SKM-1 (cell line): ENCODE measurements around the gene TLR2.
A peak's percentile ranks its signal among the peaks of the same experiment; 100 is the strongest.

Experiments used
- DNase-seq: peaks from one replicate; lab custom pipeline; 2025; ENCODE audit not compliant: unreplicated experiment; lab: John Stamatoyannopoulos, UW

The TLR2 gene, protein sequence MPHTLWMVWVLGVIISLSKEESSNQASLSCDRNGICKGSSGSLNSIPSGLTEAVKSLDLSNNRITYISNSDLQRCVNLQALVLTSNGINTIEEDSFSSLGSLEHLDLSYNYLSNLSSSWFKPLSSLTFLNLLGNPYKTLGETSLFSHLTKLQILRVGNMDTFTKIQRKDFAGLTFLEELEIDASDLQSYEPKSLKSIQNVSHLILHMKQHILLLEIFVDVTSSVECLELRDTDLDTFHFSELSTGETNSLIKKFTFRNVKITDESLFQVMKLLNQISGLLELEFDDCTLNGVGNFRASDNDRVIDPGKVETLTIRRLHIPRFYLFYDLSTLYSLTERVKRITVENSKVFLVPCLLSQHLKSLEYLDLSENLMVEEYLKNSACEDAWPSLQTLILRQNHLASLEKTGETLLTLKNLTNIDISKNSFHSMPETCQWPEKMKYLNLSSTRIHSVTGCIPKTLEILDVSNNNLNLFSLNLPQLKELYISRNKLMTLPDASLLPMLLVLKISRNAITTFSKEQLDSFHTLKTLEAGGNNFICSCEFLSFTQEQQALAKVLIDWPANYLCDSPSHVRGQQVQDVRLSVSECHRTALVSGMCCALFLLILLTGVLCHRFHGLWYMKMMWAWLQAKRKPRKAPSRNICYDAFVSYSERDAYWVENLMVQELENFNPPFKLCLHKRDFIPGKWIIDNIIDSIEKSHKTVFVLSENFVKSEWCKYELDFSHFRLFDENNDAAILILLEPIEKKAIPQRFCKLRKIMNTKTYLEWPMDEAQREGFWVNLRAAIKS

DNA sequence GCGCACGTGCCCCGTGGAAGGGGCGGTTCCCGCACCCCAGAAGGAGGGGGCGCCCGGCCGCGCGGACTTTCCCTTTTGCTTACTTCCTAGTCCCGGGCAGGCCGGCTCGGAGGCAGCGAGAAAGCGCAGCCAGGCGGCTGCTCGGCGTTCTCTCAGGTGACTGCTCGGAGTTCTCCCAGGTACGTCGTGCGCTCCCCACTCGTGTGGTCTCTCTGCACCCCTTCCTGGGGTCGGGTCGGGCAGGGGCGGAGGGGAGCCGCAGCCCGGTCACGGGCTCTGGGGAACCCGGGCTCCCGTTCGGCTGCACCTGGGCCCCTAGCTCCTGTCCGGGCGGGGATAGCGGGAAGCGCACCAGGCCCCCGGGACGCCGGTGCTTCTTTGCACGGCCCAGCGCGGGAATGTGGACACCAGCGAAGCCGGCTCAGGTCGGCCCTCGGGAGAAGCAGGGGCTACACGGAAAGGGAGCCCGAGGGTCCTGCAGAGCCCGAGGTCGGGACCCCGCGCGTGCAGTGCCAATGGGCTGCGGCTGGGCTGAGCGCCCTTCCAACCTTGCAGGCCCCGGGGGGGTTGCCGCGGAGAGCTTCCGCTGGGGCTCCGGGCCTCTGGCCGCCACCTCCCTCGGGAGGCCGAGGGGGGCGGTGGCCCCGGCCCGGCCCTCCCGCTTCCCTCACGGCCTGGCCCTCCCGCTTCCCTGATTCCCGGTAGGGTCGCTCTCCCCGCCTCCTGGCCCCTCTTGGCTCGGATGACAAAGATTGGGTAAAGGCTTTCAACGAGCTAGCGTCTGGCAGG is at the start of gene TLR2:
Gene TLR2, plus strand, starts transcription at position 99 of the 789 bp plus-strand sequence. CDS start 18,628 bp downstream, outside the sequence.
- DNase-seq = no peak

- peak; percentile 42 for DNase-seq
These were observed 49.2 kb upstream of the TLR2 start for GRCh38 chr4:153634738-153635353.

- no peak for DNase-seq
These were observed 48.2 kb upstream of the TLR2 start for GRCh38 chr4:153635846-153636245.

DNA sequence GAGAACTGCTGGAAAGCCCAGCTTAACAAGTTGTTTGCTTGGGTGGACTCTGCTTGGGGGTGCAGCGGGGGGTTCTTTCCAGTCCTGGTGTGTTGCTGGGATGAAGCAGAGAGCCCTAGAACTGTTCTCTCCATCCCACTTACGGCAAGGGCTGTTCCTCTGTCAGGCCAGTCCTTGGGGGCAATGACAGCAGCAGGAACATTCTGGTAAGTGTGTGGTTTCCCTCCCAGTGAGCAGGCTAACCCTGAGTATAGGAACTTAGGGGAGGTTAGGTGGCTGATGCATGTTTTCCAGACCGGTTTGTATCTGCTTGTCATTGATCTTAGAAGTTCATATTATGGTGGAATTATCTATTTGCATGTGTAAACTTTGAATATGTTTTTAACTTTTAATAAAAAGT is 46.9 kb upstream of the TLR2 start:
- no peak for DNase-seq

DNA sequence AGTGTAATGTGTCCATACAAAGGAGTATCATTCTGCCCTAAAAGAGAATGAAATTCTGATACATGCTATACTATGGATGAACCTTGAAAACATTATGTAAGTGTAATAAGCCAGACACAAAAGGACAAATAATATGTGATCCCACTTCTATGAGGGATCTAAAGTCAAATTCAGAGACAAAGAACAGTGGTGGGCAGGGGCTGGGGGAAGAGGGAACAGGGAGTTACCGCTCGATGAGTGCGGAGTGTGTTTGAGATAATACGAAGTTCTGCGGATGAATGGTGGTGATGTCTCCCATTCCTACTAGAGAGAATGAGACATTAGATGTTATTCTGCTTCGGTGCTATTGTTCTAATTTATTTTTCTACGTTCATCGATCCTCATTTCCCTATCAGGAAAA is 46.1 kb upstream of the TLR2 start:
- DNase-seq = no peak

DNA sequence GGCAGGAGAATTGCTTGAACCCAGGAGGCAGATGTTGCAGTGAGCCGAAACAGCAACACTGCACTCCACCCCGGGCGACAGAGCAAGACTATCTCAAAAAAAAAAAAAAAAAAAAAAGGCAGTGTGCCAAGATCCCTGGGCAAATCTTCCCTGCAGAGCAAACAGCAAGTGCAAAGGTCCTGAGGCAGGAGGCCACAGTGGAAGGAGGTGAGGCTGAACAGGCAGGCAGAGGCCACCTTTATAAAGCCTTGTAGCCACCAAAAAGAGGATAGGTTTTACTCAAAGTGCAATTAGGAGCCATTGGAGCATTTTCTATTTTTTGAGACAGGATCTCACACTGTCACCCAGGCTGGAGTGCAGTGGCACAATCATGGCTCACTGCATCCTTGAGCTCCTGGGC is 45.1 kb upstream of the TLR2 start:
- DNase-seq = no peak

DNA sequence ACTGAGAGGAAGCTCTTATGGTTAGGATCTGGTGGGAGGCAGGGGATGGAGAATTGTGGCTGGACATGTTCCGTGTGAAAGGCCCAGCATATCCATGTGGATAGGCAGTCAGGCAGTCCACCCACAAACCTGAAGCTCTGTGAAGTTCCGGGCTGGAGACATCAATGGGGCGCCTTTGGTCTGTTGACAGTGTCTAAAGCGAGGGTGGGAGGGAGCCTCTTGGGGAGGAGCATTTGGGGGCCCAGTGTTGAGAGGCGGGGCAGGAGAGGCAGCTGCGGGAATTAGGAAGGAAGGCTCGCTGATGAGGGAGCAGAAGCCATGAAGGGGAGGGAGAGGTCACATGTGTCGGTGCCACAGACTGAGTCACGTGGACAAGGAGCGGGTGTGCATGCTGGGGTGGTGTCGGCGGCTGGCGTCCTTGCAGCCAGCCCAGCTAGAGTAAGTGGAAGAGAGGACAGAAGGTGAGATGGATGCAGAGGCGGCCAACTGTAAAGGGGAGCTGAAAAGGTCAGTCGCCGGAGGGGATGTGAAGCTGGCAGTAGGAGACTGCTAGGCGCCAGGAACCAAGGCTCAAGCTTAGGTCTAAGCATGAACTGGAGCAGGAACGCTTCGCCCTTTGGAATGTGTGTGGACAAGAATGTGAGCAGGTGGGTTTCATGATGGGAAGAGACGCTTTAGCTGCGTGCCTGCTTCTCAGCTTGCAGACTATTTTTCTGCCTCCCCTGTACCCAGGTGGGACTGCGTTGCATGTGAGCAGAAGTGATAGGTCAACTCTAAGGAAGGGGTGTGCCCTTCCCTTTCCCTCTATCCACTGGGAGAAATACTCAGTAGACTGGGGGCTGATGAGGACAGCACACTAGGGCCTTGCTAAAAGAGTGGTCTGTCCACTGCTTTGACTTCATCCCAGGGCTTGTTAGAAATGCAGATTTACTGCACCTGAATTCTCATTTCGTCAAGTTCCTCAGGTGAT is 44.0 kb upstream of the TLR2 start:
- DNase-seq = no peak

DNA sequence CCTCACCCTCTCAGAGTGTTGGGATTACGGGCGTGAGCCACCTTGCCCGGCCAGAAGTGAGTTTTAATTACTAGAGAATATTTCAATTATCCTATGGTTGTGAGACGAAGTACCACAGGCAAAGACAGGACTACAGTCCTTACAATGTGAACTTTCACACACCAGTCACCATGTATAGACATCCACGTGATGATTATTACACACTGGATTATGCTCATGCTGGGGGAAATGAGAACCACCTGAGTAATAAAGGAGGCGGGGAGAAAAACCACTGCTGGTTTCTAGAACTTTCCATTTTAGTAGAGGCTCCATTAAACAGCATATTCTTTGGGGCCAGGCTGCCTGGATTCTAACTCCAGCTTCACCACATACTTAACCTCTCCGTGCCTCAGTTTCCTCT is 42.5 kb upstream of the TLR2 start:
- no peak for DNase-seq

DNA sequence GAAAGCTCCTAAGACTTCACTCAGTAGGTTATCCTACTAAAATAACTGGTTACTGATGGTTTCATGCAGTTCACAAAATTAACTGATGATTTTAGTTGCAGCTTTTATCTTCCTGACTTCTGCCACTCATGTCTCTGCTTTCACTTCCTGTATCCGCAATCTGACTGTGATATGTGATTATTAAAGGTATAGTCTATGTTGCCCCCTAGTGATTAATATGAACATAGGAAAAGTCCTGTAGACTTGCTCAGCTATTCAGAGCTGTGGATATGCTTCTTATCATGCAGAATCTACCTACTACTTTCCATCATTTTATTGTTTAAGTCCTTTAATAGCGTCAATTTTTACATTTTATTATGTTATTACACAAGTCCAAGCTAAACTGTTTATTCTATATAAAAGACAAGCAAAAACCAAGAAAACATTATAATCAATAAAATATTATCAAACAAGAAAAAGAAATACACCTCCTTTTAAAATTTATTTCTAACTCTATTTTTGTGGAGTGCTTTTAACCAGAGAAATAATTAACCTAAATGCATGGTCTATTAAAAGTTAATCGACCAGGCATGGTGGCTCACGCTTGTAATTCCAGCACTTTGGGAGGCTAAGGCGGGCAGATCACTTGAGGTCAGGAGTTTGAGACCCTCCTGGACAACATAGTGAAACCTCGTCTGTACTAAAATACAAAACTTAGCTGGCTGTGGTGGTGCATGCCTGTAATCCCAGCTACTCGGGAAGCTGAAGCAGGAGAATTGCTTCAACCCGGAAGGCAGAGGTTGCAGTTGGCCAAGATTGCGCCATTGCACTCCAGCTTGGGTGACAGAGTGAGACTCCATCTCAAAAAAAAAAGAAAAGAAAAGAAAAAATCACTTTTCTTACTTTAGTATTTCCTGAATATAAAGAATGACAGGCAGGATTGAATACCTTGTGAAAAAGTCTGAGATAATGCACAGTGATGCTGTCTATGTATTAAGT is 40.4 kb upstream of the TLR2 start:
- peak; percentile 42 for DNase-seq

DNA sequence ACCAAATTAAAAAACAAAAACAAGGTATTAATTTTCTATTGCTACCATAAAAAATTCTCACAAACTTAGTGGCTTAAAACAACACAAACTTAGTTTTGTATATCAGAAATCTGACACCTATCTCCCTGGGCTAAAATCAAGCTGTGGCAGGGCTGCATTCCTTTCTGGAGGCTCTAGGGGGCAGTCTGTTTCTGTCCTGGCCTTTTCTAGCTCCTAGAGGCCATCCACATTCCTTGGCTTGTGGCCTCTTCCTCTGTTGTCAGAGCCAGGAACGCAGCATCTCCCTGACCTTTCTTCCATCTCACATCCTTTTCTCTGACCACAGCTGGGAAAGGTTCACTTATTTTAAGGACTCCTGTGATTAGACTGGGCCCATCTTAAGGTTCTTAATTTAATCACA is 38.9 kb upstream of the TLR2 start:
- peak; percentile 14 for DNase-seq

- DNase-seq = no peak
These were observed 37.8 kb upstream of the TLR2 start for GRCh38 chr4:153646261-153646660.

GRCh38 chr4:153646978-153647377 is 37.1 kb upstream of the TLR2 start:
- no peak for DNase-seq

DNA sequence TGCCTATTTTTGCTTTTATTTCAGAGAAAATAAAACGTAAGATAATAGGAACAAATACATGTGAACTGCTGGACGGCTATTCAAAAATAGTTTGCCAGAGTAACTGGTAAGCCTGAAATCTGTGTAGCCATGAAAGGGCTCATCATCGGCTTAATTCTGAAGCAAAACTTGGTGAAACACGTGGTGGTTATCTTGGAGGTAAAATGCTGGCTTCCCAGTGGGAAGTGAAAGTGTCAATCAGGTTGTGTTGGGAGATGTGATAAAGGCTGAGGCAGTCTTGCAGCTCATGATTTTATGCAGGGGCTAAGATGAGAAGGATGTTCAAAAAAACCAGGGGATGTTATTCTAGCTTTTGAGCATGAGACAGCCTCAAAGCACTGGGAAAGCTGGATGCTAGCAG is 36.1 kb upstream of the TLR2 start:
- no peak for DNase-seq

GRCh38 chr4:153649572-153649991 is 34.5 kb upstream of the TLR2 start:
- no peak for DNase-seq

- DNase-seq = no peak
These were observed 33.0 kb upstream of the TLR2 start for GRCh38 chr4:153651116-153651515.

- peak; percentile 98 for DNase-seq
These were observed 32.5 kb upstream of the TLR2 start for GRCh38 chr4:153651587-153651986.

- peak; percentile 70 for DNase-seq
These were observed 31.9 kb upstream of the TLR2 start for GRCh38 chr4:153652051-153652784.

GRCh38 chr4:153655002-153655541 is 29.0 kb upstream of the TLR2 start:
- DNase-seq = no peak
